Right renal cortex interstitium (tissue), 3 donors: Measurements from ENCODE around the gene ATP5PD. TPM values are rescaled to one million over a fixed set of nuclear protein-coding genes. Genes with fewer than 3 reads are reported as not detected.

ENCODE experiments used
- DNase-seq, 3 donors: peaks; one replicate each; pipeline ENCODE4 v3.0.0-alpha.2; 2013; ENCODE audit warnings: low read depth in 3 of 3, low spot score in 2 of 3
- polyA plus RNA-seq, 3 donors: library from polyadenylated mRNA; unstranded; fragments of 120-200 nt; gene quantifications; one replicate each; pipeline ENCODE4 v1.2.1, GENCODE V29; 2013; ENCODE audit not compliant: insufficient read length in 3 of 3

ATP5PD gene
- polyA plus RNA-seq = 100 to 1,000 TPM; 344 to 358 (median 352) TPM

DNA sequence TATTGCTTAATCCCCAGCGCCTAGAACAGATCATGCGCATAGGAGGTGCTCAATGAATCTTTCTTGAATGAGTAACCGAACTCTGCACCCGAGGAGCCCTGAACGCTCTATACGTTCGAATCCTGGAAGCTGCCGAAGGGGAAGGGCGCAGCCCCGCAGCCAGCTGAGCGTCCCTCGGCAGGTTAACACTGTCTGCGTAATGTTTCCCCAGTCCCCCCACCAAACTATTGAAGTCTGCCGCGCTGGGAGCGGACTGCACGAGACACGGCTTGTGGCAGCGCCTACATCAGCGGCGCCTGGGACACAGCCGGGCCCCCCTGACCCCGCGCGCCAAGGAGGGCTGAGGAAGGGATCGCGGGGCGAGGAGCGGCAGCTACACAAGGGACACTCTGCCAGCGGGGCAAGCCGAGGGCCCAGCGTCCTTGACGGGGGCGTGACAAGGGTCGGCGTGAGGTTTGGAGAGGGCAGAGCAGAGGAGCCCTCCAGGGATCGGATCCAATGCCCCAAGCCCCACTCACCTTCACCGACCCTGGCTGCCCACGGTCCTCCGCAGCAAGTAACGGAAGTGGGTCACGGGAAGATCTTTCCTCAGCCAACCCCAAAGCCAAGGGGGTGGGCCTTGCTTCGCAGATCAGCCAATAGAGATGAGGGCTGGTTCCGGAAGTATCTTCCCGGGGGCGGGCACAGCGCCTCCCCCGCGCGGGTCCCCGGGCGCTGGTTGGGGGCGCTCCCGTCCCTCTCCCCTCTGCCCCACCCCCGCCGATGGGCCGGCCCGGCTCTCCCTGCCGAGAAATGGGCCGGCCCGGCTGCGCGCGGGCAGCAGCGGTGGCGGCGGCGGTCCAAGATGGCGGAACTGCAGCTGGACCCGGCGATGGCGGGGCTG, at the start of gene ATP5PD, which contains the start of gene KCTD2:
ATP5PD (minus strand) TSS at position 563 of the 883 bp plus-strand sequence. CDS start 4,319 bp downstream, outside the sequence.
KCTD2 (plus strand) TSS at position 819 of the 883 bp plus-strand sequence; CDS start at position 845, 26 bp downstream.
- DNase-seq = peak; percentile 88 to 92 (median 91)

DNA sequence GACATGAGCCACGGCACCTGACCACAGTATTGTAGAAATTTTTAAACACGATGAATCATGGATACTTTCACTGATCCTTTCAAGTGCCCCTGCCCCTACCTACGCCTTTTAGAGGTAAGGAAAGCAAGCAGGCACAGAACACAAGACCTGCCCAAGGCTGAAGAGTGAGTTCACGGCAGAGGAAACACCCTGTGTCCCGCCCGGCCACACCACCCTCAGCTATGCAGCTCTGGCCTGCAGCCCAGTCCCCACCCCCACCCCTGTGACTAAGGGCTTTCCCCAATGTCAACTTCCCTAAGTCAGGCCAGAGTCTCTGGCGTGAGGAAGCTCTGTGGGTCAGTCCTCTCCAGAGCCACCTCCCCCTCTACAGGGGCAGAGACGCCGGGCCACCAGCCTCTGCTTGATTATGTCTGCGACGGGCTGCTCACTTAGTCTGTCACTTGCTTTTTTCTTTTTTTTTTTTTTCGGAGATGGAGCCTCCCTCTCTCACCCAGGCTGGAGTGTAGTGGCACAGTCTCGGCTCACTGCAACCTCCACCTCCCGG, 49.4 kb upstream of the ATP5PD start:
- no peak for DNase-seq

DNA sequence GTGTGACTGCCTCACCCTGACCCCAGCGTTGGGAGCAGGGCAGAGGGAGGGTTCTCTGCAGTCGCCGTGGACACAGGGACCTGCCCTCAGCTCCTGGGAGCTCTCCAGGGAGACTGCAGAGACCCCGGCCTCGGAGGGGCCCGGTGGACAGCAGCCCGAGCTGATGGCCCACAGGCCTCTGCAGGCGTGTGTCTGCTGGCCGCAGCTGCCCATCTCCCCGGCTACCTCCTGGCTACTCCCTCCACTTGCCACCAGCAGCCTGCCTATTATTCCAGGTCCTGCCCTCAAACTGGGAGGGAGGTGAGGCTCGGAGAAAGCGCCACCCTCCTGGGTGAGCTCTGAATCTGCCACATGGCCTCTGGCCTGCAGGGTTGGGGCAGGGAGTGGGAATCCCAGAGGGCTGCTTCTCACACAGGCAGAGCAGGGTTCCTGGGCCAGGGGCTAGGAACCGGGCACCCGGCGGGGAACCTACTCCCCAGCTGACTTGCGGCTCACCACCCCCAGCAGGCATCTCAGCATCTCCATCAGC, 48.2 kb upstream of the ATP5PD start:
- no peak for DNase-seq

- DNase-seq = no peak
Measured at GRCh38 chr17:75093548-75094158, 46.9 kb upstream of the ATP5PD start.

DNA sequence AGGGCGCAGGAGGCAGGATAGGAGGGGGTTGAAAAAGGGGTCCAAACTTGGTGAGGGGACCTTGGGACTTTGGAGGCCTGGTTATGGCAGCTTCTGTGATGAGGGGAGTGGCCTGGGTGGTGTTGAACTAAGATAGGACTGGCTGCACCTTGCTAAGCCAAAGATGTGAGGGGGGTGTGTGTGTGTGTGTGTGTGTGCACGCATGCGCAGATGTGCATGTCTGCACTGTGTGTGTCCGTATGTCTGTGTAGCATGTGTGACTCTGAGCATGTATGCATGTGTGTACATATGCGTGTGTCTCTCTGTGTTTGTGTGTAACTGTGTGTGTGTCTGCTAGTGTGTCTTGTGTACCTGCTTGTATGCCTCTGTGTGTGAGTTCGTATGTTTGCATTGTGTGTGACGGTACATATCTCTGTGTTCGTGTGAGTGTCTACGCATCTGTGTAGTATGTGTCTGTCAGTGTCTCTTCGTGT, 45.1 kb upstream of the ATP5PD start:
- DNase-seq = no peak

GRCh38 chr17:75090871-75091854, 44.4 kb upstream of the ATP5PD start:
- DNase-seq = no peak

GRCh38 chr17:75088465-75089417, 42.0 kb upstream of the ATP5PD start:
- DNase-seq = no peak

- peak in 2 of 3 donors; percentile 69 to 77 for DNase-seq
Measured at GRCh38 chr17:75087558-75088453, 41.0 kb upstream of the ATP5PD start, which contains the start of gene SLC16A5. SLC16A5 (plus strand) TSS chr17:75087954; CDS start chr17:75093637, 5,683 bp downstream.

GRCh38 chr17:75087182-75087557, 40.4 kb upstream of the ATP5PD start:
- DNase-seq = no peak

DNA sequence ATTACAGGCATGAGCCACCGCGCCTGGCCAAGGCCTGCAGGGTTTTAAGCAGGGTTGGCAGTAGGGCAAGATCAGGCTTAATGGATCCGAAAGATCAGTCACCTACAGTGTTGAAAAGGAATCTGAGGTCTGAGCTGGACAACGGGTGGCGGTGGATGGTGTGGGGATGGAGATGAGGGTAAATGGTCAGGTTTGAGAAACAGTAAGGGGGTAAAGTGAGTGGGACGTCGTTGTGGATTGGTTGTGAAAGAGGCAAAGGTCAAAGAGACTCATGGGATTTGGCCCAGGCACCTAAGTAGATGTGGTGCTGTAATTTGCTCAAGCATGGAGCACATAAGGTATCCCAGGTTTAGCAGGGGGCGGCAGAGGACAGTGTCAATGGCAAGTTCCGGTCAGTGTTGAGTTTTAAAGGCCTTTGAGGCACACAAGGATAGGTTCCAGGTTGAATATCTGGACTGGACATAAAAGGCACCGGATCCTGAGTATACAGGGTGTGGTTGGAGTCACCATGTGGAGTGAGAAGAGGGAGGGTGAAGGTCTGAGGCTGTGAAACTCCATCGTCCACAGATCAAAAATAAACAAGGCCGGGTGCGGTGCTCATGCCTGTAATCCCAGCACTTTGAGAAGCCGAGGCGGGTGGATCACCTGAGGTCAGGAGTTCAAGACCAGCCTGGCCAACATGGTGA, 39.9 kb upstream of the ATP5PD start:
- DNase-seq = no peak

DNA sequence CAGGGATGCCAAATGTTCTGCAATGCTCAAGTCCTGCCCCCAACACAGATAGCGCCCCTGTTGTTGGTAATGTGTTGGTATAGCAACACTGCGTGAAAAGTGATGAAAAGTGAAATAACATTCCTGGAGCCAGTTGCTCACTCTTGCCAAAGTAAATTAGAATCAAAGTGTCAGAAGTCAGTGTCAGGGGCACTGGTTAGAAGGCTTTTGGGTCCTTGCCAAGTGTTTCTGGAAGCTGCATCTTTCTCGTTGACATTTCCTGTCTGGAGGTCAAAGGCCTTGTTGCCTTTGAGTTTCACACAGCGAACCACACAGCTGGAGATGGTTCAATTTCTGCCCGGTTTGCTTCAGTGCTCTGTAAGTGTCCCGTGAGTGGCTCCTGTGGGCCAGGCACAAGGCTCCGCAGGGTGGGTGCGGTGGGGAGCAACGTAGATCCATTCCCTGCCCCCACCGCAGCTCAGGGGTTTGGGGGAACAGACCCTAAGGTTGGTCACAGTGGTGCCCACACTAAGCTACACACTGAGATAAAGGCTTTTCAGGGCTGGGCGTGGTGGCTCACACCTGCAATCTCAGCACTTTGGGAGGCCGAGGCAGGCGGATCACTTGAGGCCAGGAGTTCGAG, 37.4 kb upstream of the ATP5PD start:
- no peak for DNase-seq

- no peak for DNase-seq
Measured at GRCh38 chr17:75082683-75083082, 35.9 kb upstream of the ATP5PD start.

DNA sequence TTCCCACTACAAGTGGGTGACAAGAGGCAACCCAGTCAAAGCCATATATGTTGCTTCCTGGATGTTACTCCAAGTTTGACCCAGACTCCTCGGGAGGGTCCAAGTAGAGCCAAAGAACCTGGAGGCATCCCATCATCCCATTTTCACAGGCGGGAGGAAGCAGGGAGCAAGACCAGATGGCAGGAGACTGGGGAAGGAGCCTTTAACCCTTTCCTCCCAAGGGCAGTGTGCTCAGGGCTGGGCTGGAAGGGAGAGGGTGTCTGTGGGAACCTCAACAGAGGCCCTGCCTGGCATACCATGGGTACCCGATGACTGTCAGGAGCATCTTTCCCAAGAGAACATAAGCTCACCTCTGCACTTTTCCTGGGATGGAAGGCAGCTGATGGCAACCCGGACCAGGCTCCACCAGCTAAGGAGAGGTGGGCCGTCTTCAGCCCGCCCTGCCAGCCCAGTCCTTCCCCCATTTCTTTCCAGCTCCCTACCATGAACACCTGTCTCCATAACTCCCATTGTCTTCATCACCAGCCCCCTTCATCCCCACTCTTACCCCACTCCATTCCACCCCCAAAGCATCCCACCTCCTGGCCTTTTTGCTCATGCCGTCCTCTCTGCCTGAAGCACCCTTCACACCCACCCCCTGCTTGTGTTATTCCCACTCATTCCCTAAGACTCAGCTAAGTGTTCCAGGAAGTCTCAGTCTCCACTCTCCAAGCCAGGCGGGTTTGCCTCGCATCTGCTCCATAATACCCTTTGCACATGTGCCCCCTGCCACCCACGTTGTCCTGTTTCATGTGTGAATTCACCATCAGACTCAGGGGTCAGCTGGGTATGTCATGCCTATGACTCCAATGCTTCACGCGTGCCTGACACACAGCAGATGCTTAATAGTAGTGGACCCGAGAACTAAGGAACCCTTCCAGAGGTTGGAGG, 35.1 kb upstream of the ATP5PD start:
- no peak for DNase-seq

DNA sequence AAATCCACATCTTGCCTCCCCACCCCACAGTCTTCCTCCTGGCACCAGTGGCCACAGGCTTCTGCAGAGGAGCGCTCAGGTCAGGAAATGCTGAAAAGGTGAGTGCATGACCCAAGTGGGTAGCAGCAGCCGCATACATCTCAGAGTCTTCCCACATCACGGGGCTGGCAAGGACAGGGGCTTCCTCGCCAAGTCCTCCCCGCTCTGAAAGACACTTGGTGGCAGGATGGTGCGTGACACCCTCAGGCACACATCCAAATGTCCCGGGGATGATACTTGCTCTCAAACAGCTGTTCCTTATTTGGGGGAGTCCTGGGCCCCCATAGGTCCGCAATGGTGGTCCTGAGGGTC, 32.2 kb upstream of the ATP5PD start:
- DNase-seq = no peak

GRCh38 chr17:75078284-75079022, 31.7 kb upstream of the ATP5PD start:
- no peak for DNase-seq
